Small intestine (tissue), 7 donors: ENCODE measurements around the gene BMP8B. TPM values are rescaled to one million over a fixed set of nuclear protein-coding genes. Genes with fewer than 3 reads are reported as not detected.
"Not testable (repeated sequence)": the region's sequence is repeated elsewhere in the genome, so short reads cannot be mapped to it uniquely, and the experiment has no call there.

ENCODE experiments used
- DNase-seq, 2 donors: peaks; one replicate each; pipeline versions ENCODE4 v3.0.0 to v3.0.0-alpha.2; 2013
- FAIRE-seq: peaks from 2 replicates; lab custom pipeline; 2012; peaks lifted over from hg19 to GRCh38; lab: Jason Lieb, UNC
- H3K27ac ChIP-seq, 3 donors: one replicate each; pipeline ENCODE4 v1.5.1; 2013; ENCODE audit warnings: low read length in 2 of 3, mild to moderate bottlenecking in 2 of 3, control low read depth in 1 of 3, inconsistent platforms in 1 of 3, low read depth in 1 of 3, moderate library complexity in 1 of 3
- H3K27me3 ChIP-seq, 3 donors: one replicate each; pipeline ENCODE4 v1.6.1; 2013; ENCODE audit warnings: low read length in 3 of 3, inconsistent platforms in 1 of 3; ENCODE audit not compliant: control insufficient read depth in 3 of 3, insufficient read depth in 3 of 3
- H3K36me3 ChIP-seq, 3 donors: one replicate each; pipeline ENCODE4 v1.6.1; 2013; ENCODE audit warnings: low read length in 3 of 3, inconsistent platforms in 1 of 3, low read depth in 1 of 3, mild to moderate bottlenecking in 1 of 3, moderate library complexity in 1 of 3; ENCODE audit not compliant: control insufficient read depth in 3 of 3, insufficient read depth in 2 of 3
- H3K4me1 ChIP-seq, 3 donors: one replicate each; pipeline ENCODE4 v1.6.1; 2013; ENCODE audit warnings: low read length in 2 of 3, inconsistent platforms in 1 of 3, low read depth in 1 of 3, mild to moderate bottlenecking in 1 of 3, moderate library complexity in 1 of 3; ENCODE audit not compliant: control insufficient read depth in 3 of 3, insufficient read depth in 2 of 3
- H3K4me3 ChIP-seq, 3 donors: one replicate each; pipeline ENCODE4 v1.5.1; 2013; ENCODE audit warnings: low read length in 3 of 3, control low read depth in 1 of 3, inconsistent platforms in 1 of 3, low read depth in 1 of 3, mild to moderate bottlenecking in 1 of 3, moderate library complexity in 1 of 3
- H3K9me3 ChIP-seq, 2 donors: one replicate each; pipeline ENCODE4 v1.6.1; 2013; ENCODE audit warnings: low read depth in 1 of 2, low read length in 1 of 2; ENCODE audit not compliant: control insufficient read depth in 2 of 2, insufficient read depth in 1 of 2
- WGBS, 3 donors: extraction: QIAGEN DNeasy Blood & Tissue Kit; methylation state at CpG; one replicate each; pipeline ENCODE4 v1.1.7; 2013; 5-methylcytosine and 5-hydroxymethylcytosine counted together
- polyA plus RNA-seq, 4 donors: library from polyadenylated mRNA; stranded (reverse) in 3 of 4; unstranded in 1 of 4; fragments of 200-250 nt in 3 of 4; fragments of 120-200 nt in 1 of 4; gene quantifications; one replicate each; pipeline versions ENCODE4 v1.2.1 to v1.2.3, GENCODE V29; 2013
- donor health status: healthy with polysubstance abuse.
- donor health status: control.
- donor health status: control.
- donor health status: Bipolar disorder and iron deficiency.
- donor health status: healthy.

The BMP8B gene
- polyA plus RNA-seq, 4 donors: 1.0 to 13.8 (median 7.6) TPM

- no peak overlapping the region for H3K4me3 ChIP-seq
- H3K4me1 ChIP-seq: peaks cover 0 to 3% (median 2%) of the 10 kb centered on the region in 3 donors
- no peak for DNase-seq
- H3K27ac ChIP-seq: no peak overlapping the region
- H3K27me3 ChIP-seq: no peaks in the 10 kb centered on the region
- WGBS, 3 donors: 84 to 88% (median 87%) methylated on average over 14 of the region's 14 CpGs
- no peaks in the 10 kb centered on the region for H3K9me3 ChIP-seq
- no peaks in the 10 kb centered on the region for H3K36me3 ChIP-seq
- no peak for FAIRE-seq
Measured at GRCh38 chr1:39802496-39803260, 14.0 kb upstream of the BMP8B start.

- no peak overlapping the region for H3K4me3 ChIP-seq
- H3K27me3 ChIP-seq: peaks cover 0 to 2% (median 0%) of the 10 kb centered on the region in 3 donors
- no peaks in the 10 kb centered on the region for H3K9me3 ChIP-seq
- no peak overlapping the region for H3K27ac ChIP-seq
- H3K36me3 ChIP-seq: no peaks in the 10 kb centered on the region
- WGBS, 3 donors: 72 to 76% (median 73%) methylated on average over 3 of the region's 3 CpGs
- DNase-seq (no peak), FAIRE-seq (no peak)
- H3K4me1 ChIP-seq: peaks cover 0 to 3% (median 2%) of the 10 kb centered on the region in 3 donors
Measured at GRCh38 chr1:39800471-39800835, 11.8 kb upstream of the BMP8B start.

- no peak overlapping the region for H3K4me3 ChIP-seq
Measured at GRCh38 chr1:39799770-39800470, 11.3 kb upstream of the BMP8B start.

GRCh38 chr1:39798859-39799769 is 10.4 kb upstream of the BMP8B start:
- 35 to 41% (median 37%) methylated on average over 22 to 23 of the region's 26 CpGs for WGBS, 3 donors
- DNase-seq: peak; percentile 93
- peak overlapping the region; percentile 39 to 91 (median 52) for H3K27ac ChIP-seq
- not testable (repeated sequence) for H3K9me3 ChIP-seq, H3K4me1 ChIP-seq, H3K4me3 ChIP-seq, H3K36me3 ChIP-seq, FAIRE-seq, H3K27me3 ChIP-seq

More at GRCh38 chr1:39799770-39800470, 11.3 kb upstream of the BMP8B start:
- Histone ChIP-seq H3K36me3 (no peaks in the 10 kb centered on the region), H3K9me3 (no peaks in the 10 kb centered on the region), H3K27me3 (peaks cover 0 to 2% (median 0%) of the 10 kb centered on the region in 3 donors), H3K4me1 (peaks cover 0 to 3% (median 2%) of the 10 kb centered on the region in 3 donors), H3K27ac (peak overlapping the region in 1 of 3 donors; percentile 39)
- DNase-seq (peak; percentile 66 to 82), FAIRE-seq (no peak)
- WGBS, 3 donors: 1% methylated on average over 7 to 8 of the region's 8 CpGs

GRCh38 chr1:39795651-39796050 is 7.0 kb upstream of the BMP8B start:
- Histone ChIP-seq H3K9me3 (no peaks in the 10 kb centered on the region), H3K36me3 (no peaks in the 10 kb centered on the region), H3K4me3 (no peak overlapping the region), H3K27ac (no peak overlapping the region), H3K27me3 (peaks cover 0 to 6% (median 0%) of the 10 kb centered on the region in 3 donors), H3K4me1 (peaks cover 0 to 3% (median 2%) of the 10 kb centered on the region in 3 donors)
- FAIRE-seq (no peak), DNase-seq (no peak)
- 0 to 34% (median 5%) methylated on average over 1 of the region's 1 CpG for WGBS, 3 donors

- Histone ChIP-seq H3K4me3 (no peak overlapping the region), H3K27me3 (peaks cover 0 to 26% (median 0%) of the 10 kb centered on the region in 3 donors), H3K9me3 (no peaks in the 10 kb centered on the region), H3K36me3 (no peaks in the 10 kb centered on the region), H3K4me1 (no peaks in the 10 kb centered on the region), H3K27ac (no peak overlapping the region)
- no peak for DNase-seq
- no peak for FAIRE-seq
- WGBS, 3 donors: 93 to 98% (median 95%) methylated on average over 2 of the region's 2 CpGs
Measured at GRCh38 chr1:39791838-39792237, 3.2 kb upstream of the BMP8B start.

GRCh38 chr1:39789571-39790110 is 976 bp upstream of the BMP8B start:
- Histone ChIP-seq H3K36me3 (no peaks in the 10 kb centered on the region), H3K9me3 (no peaks in the 10 kb centered on the region), H3K27me3 (peaks cover 0 to 29% (median 0%) of the 10 kb centered on the region in 3 donors), H3K4me1 (no peaks in the 10 kb centered on the region), H3K4me3 (peak overlapping the region in 1 of 3 donors; percentile 74), H3K27ac (no peak overlapping the region)
- DNase-seq: no peak
- 52 to 64% (median 56%) methylated on average over 14 to 15 of the region's 15 CpGs for WGBS, 3 donors
- FAIRE-seq: no peak

GRCh38 chr1:39788426-39788757 is 273 bp downstream of the BMP8B start:
- Histone ChIP-seq H3K4me1 (no peaks in the 10 kb centered on the region), H3K27ac (peak overlapping the region in 1 of 3 donors; percentile 68), H3K9me3 (no peaks in the 10 kb centered on the region), H3K36me3 (no peaks in the 10 kb centered on the region), H3K27me3 (peaks cover 0 to 32% (median 0%) of the 10 kb centered on the region in 3 donors), H3K4me3 (peak overlapping the region in 2 of 3 donors; percentile 57 to 74)
- FAIRE-seq (no peak), DNase-seq (no peak)
- WGBS, 3 donors: 3 to 4% (median 4%) methylated on average over 5 to 51 of the region's 51 CpGs
